Thyroid gland (tissue), 4 donors: ENCODE measurements around the gene NCKAP5.

Experiments used
- CTCF ChIP-seq, 6 experiments: fragments of 200-600 bp in 3 of 6; fragments of 450-650 bp in 3 of 6; sonication (generic) in 3 of 6; IDR thresholded peaks; one replicate each; pipeline ENCODE4 v1.5.1; 2016 to 2019; ENCODE audit warnings: antibody characterized with exemption in 6 of 6, mild to moderate bottlenecking in 2 of 6, inconsistent platforms in 1 of 6, moderate library complexity in 1 of 6
- POLR2A ChIP-seq, 2 donors: fragments of 450-650 bp; IDR thresholded peaks; one replicate each; pipeline ENCODE4 v1.6.1; 2017; ENCODE audit warnings: antibody characterized with exemption in 2 of 2, mild to moderate bottlenecking in 2 of 2, moderate library complexity in 1 of 2

GRCh38 chr2:132691556-132691955 lies 876.7 kb downstream of the NCKAP5 start:
- TF ChIP-seq CTCF (IDR thresholded peaks at IDR 0.05), result no peak
- no peak for TF ChIP-seq POLR2A (IDR thresholded peaks at IDR 0.05)
